ENCODE results near the gene AGER. TPM values are rescaled to one million over a fixed set of nuclear protein-coding genes. Genes with fewer than 3 reads are reported as not detected.

AGER gene
- polyA plus RNA-seq, 2 of the 4 experiments (the other 2 are of a cell fraction) = 1.6 to 2.4 TPM

- no peak overlapping the region for H3K4me2 ChIP-seq
- no peak for TF ChIP-seq ZC3H11A (IDR thresholded peaks at IDR 0.05)
- TF ChIP-seq CHD4 (IDR thresholded peaks at IDR 0.05; ENCODE audit: borderline replicate concordance) = no peak
- no peak for TF ChIP-seq ZFP36 (IDR thresholded peaks at IDR 0.05; ENCODE audit: borderline replicate concordance, partially characterized antibody)
- no peak for TF ChIP-seq PHF8 (IDR thresholded peaks at IDR 0.05; ENCODE audit: borderline replicate concordance, low read depth)
- TF ChIP-seq POLR2AphosphoS2 (conservative IDR thresholded peaks at IDR 0.05; ENCODE audit: low read length) = no peak
- TF ChIP-seq HOXB13 (CRISPR knock-in tag; IDR thresholded peaks at IDR 0.05; ENCODE audit: low read depth) = no peak
- TF ChIP-seq JUNB (IDR thresholded peaks at IDR 0.05) = no peak
- no peak for TF ChIP-seq FOSB (CRISPR knock-in tag; IDR thresholded peaks at IDR 0.05)
- ChIA-PET CTCF (no interaction called here), POLR2A (no interaction called here)
- H3K4me3 ChIP-seq = no peak overlapping the region
- DNase-seq (ENCODE audit: low read depth in 1 of 2, low spot score in 1 of 2) (no peak), FAIRE-seq (no peak), ATAC-seq (no peak)
- no peak overlapping the region for H3K27ac ChIP-seq
- H3K9me3 ChIP-seq = no peaks in the 10 kb centered on the region
- WGBS (ENCODE audit: missing lambda C conversion rate) = 92% methylated on average over 25 of the region's 55 CpGs
- peaks cover 22% of the 10 kb centered on the region; the same call in 2 of the 3 replicates for H3K4me1 ChIP-seq
Observed at GRCh38 chr6:32149932-32150870, 33.9 kb downstream of the AGER start.

GRCh38 chr6:32149092-32149755 is 34.8 kb downstream of the AGER start:
- Histone ChIP-seq H3K4me2 (no peak overlapping the region), H3K4me3 (no peak overlapping the region), H3K4me1 (peaks cover 17% of the 10 kb centered on the region; the same call in 2 of the 3 replicates), H3K27ac (no peak overlapping the region), H3K9me3 (no peaks in the 10 kb centered on the region)
- CTCF ChIA-PET = no interaction called here
- ATAC-seq (no peak), FAIRE-seq (no peak), DNase-seq (ENCODE audit: low read depth in 1 of 2, low spot score in 1 of 2) (no peak)
- POLR2A ChIA-PET = no interaction called here
- TF ChIP-seq RARB (CRISPR knock-in tag; IDR thresholded peaks at IDR 0.05) = no peak
- no peak for TF ChIP-seq NR3C1 (IDR thresholded peaks at IDR 0.05)
- no peak for TF ChIP-seq BCL3 (IDR thresholded peaks at IDR 0.05)
- no peak for TF ChIP-seq HOXB13 (CRISPR knock-in tag; IDR thresholded peaks at IDR 0.05; ENCODE audit: low read depth)
- 88% methylated on average over 28 of the region's 47 CpGs for WGBS (ENCODE audit: missing lambda C conversion rate)

- Histone ChIP-seq H3K27ac (no peak overlapping the region), H3K9me3 (no peaks in the 10 kb centered on the region), H3K4me2 (no peak overlapping the region), H3K4me1 (peaks cover 17% of the 10 kb centered on the region; the same call in 2 of the 3 replicates), H3K4me3 (no peak overlapping the region)
- ATAC-seq = no peak
- CTCF ChIA-PET = interaction anchor here (4.2 kb wide), 1 partner anchor 30 kb away, joined by 15 read pairs; no protein-coding TSS in a partner anchor
- DNase-seq (ENCODE audit: low read depth in 1 of 2, low spot score in 1 of 2) = no peak
- no peak for FAIRE-seq
- POLR2A ChIA-PET = no interaction called here
- 81% methylated on average over 38 of the region's 39 CpGs for WGBS (ENCODE audit: missing lambda C conversion rate)
- TF ChIP-seq CBX2 (IDR thresholded peaks at IDR 0.05; ENCODE audit: borderline replicate concordance, low read depth) = no peak
- TF ChIP-seq ZC3H11A (IDR thresholded peaks at IDR 0.05) = no peak
- no peak for TF ChIP-seq RNF2 (IDR thresholded peaks at IDR 0.05; ENCODE audit: borderline replicate concordance, low read depth)
- no peak for TF ChIP-seq EHF (CRISPR knock-in tag; IDR thresholded peaks at IDR 0.05)
- no peak for TF ChIP-seq PBX3 (IDR thresholded peaks at IDR 0.05)
- TF ChIP-seq HOXB5 (CRISPR knock-in tag; IDR thresholded peaks at IDR 0.05) = no peak
- TF ChIP-seq FOSL2 (IDR thresholded peaks at IDR 0.05) = no peak
- TF ChIP-seq FOSL2 (CRISPR knock-in tag; IDR thresholded peaks at IDR 0.05) = no peak
- no peak for TF ChIP-seq EP300 (IDR thresholded peaks at IDR 0.05)
Observed at GRCh38 chr6:32148289-32149091, 35.6 kb downstream of the AGER start.

Data from A549 (cell line).